ENCODE measurements around the gene STXBP5.

DNA sequence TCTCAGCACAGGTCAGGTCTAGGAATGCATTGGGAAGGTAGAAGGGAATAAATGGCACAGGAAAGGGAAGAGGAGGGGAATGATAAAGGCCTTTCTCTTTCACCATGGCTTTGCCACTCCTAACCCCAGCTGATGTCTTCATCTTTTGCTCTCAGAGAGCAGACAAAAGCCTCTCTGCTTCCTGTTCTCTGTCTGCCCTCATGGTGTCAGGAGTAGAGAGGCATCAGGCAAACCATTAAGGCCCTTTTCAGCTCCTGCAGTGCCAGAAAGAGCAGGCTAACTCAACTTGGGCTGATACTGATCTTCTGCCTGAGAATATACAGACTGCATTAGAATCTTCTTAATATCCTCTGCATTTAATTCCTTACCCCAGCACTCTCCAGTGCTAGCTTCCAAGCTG lies 48.0 kb upstream of the STXBP5 start:
- TF ChIP-seq, protein P1, sequence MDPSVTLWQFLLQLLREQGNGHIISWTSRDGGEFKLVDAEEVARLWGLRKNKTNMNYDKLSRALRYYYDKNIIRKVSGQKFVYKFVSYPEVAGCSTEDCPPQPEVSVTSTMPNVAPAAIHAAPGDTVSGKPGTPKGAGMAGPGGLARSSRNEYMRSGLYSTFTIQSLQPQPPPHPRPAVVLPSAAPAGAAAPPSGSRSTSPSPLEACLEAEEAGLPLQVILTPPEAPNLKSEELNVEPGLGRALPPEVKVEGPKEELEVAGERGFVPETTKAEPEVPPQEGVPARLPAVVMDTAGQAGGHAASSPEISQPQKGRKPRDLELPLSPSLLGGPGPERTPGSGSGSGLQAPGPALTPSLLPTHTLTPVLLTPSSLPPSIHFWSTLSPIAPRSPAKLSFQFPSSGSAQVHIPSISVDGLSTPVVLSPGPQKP (IDR thresholded peaks at IDR 0.05; ENCODE audit: borderline replicate concordance, low read depth, low read length) = no peak
- TF ChIP-seq, protein P2, sequence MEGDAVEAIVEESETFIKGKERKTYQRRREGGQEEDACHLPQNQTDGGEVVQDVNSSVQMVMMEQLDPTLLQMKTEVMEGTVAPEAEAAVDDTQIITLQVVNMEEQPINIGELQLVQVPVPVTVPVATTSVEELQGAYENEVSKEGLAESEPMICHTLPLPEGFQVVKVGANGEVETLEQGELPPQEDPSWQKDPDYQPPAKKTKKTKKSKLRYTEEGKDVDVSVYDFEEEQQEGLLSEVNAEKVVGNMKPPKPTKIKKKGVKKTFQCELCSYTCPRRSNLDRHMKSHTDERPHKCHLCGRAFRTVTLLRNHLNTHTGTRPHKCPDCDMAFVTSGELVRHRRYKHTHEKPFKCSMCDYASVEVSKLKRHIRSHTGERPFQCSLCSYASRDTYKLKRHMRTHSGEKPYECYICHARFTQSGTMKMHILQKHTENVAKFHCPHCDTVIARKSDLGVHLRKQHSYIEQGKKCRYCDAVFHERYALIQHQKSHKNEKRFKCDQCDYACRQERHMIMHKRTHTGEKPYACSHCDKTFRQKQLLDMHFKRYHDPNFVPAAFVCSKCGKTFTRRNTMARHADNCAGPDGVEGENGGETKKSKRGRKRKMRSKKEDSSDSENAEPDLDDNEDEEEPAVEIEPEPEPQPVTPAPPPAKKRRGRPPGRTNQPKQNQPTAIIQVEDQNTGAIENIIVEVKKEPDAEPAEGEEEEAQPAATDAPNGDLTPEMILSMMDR (conservative IDR thresholded peaks at IDR 0.05; ENCODE audit: low read depth, low read length) = no peak

Measured in IMR-90 (cell line).